NCI-H146 treated with DMSO at 0.1 percent for 48 hours (cell line): ENCODE data around the gene TLCD3B.

Experiments used
- DNase-seq: peaks from one replicate; lab custom pipeline; 2025; ENCODE audit not compliant: unreplicated experiment; lab: John Stamatoyannopoulos, UW

The TLCD3B gene

GRCh38 chr16:29991571-29991904 is 39.5 kb downstream of the TLCD3B start:
- DNase-seq: no peak

DNA sequence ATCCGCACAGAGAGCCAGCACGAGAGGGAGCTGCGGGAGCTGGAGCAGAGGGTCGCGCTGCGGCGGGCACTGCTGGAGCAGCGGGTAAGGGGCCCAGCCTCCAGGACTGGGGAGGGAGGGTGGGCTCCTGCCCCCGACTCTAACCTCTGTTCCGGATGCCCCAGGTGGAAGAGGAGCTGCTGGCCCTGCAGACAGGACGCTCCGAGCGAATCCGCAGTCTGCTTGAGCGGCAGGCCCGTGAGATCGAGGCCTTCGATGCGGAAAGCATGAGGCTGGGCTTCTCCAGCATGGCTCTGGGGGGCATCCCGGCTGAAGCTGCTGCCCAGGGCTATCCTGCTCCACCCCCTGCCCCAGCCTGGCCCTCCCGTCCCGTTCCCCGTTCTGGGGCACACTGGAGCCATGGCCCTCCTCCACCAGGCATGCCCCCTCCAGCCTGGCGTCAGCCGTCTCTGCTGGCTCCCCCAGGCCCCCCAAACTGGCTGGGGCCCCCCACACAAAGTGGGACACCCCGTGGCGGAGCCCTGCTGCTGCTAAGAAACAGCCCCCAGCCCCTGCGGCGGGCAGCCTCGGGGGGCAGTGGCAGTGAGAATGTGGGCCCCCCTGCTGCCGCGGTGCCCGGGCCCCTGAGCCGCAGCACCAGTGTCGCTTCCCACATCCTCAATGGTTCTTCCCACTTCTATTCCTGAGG is 40.0 kb downstream of the TLCD3B start:
- DNase-seq: no peak

- no peak for DNase-seq
Measured at GRCh38 chr16:29990034-29990433, 41.0 kb downstream of the TLCD3B start.

- DNase-seq: no peak
Measured at GRCh38 chr16:29989111-29989858, 41.8 kb downstream of the TLCD3B start.

GRCh38 chr16:29988346-29989075 is 42.6 kb downstream of the TLCD3B start:
- no peak for DNase-seq

DNA sequence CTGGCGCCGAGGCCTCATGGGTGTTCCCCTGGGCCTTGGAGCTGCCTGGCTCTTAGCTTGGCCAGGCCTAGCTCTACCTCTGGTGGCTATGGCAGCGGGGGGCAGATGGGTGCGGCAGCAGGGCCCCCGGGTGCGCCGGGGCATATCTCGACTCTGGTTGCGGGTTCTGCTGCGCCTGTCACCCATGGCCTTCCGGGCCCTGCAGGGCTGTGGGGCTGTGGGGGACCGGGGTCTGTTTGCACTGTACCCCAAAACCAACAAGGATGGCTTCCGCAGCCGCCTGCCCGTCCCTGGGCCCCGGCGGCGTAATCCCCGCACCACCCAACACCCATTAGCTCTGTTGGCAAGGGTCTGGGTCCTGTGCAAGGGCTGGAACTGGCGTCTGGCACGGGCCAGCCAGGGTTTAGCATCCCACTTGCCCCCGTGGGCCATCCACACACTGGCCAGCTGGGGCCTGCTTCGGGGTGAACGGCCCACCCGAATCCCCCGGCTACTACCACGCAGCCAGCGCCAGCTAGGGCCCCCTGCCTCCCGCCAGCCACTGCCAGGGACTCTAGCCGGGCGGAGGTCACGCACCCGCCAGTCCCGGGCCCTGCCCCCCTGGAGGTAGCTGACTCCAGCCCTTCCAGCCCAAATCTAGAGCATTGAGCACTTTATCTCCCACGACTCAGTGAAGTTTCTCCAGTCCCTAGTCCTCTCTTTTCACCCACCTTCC is 43.5 kb downstream of the TLCD3B start:
- DNase-seq: no peak

DNA sequence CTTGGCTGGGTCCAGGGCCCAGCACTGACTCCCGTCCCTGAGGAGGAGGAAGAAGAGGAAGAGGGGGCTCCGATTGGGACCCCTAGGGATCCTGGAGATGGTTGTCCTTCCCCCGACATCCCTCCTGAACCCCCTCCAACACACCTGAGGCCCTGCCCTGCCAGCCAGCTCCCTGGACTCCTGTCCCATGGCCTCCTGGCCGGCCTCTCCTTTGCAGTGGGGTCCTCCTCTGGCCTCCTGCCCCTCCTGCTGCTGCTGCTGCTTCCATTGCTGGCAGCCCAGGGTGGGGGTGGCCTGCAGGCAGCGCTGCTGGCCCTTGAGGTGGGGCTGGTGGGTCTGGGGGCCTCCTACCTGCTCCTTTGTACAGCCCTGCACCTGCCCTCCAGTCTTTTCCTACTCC is 44.1 kb downstream of the TLCD3B start:
- no peak for DNase-seq

- no peak for DNase-seq
Measured at GRCh38 chr16:29986231-29986630, 44.8 kb downstream of the TLCD3B start.

DNA sequence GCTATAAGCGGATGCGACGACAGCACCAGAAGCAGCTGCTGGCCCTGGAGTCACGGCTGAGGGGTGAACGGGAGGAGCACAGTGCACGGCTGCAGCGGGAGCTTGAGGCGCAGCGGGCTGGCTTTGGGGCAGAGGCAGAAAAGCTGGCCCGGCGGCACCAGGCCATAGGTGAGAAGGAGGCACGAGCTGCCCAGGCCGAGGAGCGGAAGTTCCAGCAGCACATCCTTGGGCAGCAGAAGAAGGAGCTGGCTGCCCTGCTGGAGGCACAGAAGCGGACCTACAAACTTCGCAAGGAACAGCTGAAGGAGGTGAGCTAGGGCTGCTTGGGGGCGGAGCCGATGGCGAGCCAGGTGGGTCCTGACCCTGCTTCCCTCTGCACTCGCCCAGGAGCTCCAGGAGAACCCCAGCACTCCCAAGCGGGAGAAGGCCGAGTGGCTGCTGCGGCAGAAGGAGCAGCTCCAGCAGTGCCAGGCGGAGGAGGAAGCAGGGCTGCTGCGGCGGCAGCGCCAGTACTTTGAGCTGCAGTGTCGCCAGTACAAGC is 45.7 kb downstream of the TLCD3B start:
- no peak for DNase-seq

- DNase-seq: no peak
Measured at GRCh38 chr16:29984764-29985147, 46.3 kb downstream of the TLCD3B start.

GRCh38 chr16:29984137-29984763 is 46.8 kb downstream of the TLCD3B start:
- DNase-seq: no peak

DNA sequence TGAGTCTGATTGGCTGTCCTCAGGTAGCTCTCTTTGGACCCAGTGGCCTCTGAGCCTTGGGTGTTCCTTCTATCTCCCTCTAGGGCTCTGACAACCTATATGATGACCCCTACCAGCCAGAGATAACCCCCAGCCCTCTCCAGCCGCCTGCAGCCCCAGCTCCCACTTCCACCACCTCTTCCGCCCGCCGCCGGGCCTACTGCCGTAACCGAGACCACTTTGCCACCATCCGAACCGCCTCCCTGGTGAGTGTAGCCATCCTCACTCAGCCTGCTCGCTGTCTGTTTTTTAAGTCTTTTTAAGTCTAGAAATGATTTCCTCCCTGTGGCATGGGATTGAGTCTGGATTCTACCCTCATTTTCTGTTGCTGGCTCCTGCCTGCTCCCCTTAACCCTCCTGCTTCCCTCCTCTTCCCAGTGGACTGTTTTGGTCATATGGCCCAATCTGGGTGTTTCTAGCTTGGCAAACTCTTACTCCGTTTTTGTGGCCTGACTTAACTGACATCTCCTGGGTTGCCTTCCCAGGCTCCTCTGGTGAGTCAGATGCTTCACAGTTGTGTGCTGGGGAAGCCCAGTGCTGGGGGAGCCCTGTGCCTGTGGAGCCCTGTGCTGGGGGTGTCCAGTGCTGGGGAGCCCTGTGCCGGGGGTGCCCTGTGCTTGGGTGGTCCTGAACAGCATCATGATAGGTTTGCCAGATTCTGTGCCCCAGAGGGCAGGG is 47.5 kb downstream of the TLCD3B start:
- DNase-seq: no peak

- DNase-seq: no peak
Measured at GRCh38 chr16:29982560-29983419, 48.3 kb downstream of the TLCD3B start.

DNA sequence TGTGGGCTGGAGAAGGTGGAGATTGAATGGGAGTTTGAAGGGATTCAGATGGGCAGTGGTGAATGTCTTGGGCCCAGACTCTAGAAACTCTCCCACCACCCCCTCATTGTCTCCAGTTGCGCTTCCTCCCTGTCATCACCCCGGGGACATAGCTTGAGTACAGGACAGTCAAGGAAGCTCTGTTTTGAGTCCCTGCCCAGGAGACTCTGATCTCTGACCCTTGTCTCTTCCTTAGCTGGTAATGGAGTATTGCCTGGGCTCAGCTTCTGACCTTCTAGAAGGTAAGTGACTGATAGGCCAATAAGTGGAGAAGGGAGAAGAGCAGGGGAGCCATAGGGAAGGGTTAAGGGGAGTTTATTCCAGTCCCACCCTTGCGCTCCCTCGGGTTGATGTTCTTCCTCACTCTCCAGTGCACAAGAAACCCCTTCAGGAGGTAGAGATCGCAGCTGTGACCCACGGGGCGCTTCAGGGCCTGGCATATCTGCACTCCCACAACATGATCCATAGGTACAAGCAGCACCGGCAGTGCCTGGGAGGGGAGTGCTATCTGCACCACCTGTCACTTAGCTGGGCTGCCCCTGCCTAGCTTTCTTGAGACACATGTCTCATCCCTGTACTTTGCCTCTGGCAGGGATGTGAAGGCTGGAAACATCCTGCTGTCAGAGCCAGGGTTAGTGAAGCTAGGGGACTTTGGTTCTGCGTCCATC is 52.4 kb downstream of the TLCD3B start:
- DNase-seq: no peak

DNA sequence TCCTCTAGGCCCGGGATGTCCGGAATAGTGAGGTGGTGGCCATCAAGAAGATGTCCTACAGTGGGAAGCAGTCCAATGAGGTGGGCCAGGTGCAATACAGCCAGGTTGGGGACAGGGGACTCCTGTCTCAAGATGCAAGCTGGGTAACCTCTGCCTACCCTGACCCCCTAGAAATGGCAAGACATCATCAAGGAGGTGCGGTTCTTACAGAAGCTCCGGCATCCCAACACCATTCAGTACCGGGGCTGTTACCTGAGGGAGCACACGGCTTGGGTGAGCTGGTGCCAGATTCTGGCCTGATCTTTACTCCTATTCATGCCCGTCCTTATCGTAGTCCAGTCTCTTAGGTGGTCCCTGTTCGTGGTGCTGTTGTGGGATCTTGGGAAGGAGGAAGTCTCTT is 53.0 kb downstream of the TLCD3B start:
- no peak for DNase-seq

GRCh38 chr16:29977063-29977825 is 53.8 kb downstream of the TLCD3B start:
- DNase-seq: no peak

DNA sequence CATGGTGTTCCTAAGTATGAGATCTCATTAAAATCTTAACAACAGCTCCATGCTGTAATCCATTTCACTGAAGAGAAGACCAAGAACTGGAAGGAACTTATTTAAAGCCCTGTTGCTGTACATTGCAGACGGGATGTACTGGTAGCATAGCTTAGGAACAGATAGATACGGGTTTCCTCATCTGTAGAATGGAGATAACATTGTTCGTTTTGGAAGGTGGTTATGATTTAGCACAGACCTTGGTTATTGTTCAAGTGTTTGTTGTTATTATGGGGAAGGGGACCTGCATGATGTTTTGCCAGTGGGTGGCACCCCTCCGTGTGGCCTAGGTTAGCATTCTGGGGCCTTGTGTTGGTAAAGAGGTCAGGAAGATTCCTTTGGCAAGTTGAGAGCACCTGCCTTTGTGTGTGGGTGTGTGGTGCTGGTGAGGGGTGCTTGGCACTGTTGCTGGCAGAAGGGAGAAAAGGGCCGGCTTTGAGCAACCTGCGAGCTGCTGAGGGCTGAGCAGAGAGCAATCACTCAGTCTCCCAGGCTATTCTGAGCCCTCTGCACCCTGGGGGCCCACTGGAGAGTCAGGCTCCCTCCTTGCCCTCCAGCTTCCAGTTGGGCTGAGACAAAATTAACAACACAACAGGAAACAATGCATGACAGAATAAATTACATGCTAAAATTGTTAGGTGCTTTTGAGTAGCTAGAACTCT is 55.1 kb downstream of the TLCD3B start:
- no peak for DNase-seq
